ENCODE results near the gene SMOC1. TPM values are rescaled to one million over a fixed set of nuclear protein-coding genes. Genes with fewer than 3 reads are reported as not detected.

SMOC1 gene
- total RNA-seq, 1 donor from 2014 or later: 75.6 TPM

GRCh38 chr14:70077005-70077404 lies 197.8 kb downstream of the SMOC1 start:
- DNase-seq (ENCODE audit: low spot score) (no peak), ATAC-seq (no peak)

GRCh38 chr14:70077720-70078119 lies 198.5 kb downstream of the SMOC1 start:
- no peak for ATAC-seq
- DNase-seq (ENCODE audit: low spot score): no peak

- DNase-seq (ENCODE audit: low spot score) (no peak), ATAC-seq (no peak)
Observed at GRCh38 chr14:70078329-70078728, 199.1 kb downstream of the SMOC1 start.

GRCh38 chr14:70080076-70080475 lies 200.9 kb downstream of the SMOC1 start:
- DNase-seq (ENCODE audit: low spot score) (no peak), ATAC-seq (no peak)

Other genes starting within 250 kb of the SMOC1 start
- 160 TPM for gene SRSF5, start 112.3 kb upstream of the SMOC1 start, total RNA-seq
- gene SLC10A1, start 82.2 kb upstream of the SMOC1 start, total RNA-seq: 117 TPM

Data from left lobe of liver (tissue), 2 donors.